IMR-90 (cell line): ENCODE data around the gene SMARCAD1.

Experiments used
- CEBPB ChIP-seq: IDR thresholded peaks from 2 replicates; pipeline ENCODE4 v1.6.1; 2012; ENCODE audit warnings: low read depth, low read length, improper control_type of control experiment
- CHD1 ChIP-seq: IDR thresholded peaks from 2 replicates; pipeline ENCODE4 v1.6.1; 2012; ENCODE audit warnings: low read depth, low read length, improper control_type of control experiment
- MAZ ChIP-seq: IDR thresholded peaks from 2 replicates; pipeline ENCODE4 v1.6.1; 2012; ENCODE audit warnings: low read depth, mild to moderate bottlenecking, low read length, improper control_type of control experiment, moderate library complexity, borderline replicate concordance
- POLR2A ChIP-seq: IDR thresholded peaks from 2 replicates; pipeline ENCODE4 v1.6.1; 2012; ENCODE audit warnings: mild to moderate bottlenecking, low read depth, low read length
- RFX5 ChIP-seq: IDR thresholded peaks from 2 replicates; pipeline ENCODE4 v1.8.0; 2012; ENCODE audit warnings: low read depth, mild to moderate bottlenecking, low read length, moderate library complexity
- TF ChIP-seq, protein P1 (sequence below): conservative IDR thresholded peaks from 2 replicates; pipeline ENCODE4 v1.5.1; 2012; ENCODE audit warnings: mild to moderate bottlenecking, low read depth, low read length, improper control_type of control experiment

DNA sequence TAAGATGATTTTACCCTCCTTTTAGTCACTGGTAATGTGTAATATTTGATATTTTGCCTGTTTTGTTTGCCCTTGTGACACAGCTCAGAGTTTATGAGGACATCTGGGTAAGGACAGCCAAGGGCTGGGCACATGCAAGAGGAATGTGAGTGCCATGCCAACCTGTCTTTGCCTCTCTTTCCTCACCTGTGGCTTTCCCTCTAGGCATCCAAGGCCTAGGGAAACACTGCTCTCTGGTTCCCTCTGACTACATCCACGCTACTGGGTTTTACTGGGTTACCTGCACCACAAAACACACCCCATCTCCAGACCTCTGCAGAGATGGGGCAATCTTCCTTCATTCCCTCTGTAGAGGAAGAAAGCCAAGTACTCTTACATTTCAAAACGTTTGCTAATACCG is 127.3 kb downstream of the SMARCAD1 start:
- TF ChIP-seq, protein P1, sequence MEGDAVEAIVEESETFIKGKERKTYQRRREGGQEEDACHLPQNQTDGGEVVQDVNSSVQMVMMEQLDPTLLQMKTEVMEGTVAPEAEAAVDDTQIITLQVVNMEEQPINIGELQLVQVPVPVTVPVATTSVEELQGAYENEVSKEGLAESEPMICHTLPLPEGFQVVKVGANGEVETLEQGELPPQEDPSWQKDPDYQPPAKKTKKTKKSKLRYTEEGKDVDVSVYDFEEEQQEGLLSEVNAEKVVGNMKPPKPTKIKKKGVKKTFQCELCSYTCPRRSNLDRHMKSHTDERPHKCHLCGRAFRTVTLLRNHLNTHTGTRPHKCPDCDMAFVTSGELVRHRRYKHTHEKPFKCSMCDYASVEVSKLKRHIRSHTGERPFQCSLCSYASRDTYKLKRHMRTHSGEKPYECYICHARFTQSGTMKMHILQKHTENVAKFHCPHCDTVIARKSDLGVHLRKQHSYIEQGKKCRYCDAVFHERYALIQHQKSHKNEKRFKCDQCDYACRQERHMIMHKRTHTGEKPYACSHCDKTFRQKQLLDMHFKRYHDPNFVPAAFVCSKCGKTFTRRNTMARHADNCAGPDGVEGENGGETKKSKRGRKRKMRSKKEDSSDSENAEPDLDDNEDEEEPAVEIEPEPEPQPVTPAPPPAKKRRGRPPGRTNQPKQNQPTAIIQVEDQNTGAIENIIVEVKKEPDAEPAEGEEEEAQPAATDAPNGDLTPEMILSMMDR, result no peak
- no peak for TF ChIP-seq RFX5
- TF ChIP-seq POLR2A, result no peak
- TF ChIP-seq MAZ, result no peak
- TF ChIP-seq CEBPB, result no peak
- no peak for TF ChIP-seq CHD1
